ENCODE results near the gene TEX13D. TPM values are rescaled to one million over a fixed set of nuclear protein-coding genes. Genes with fewer than 3 reads are reported as not detected.

The TEX13D gene
- polyA plus RNA-seq, 1 experiment: not detected

- Histone ChIP-seq H3K4me3 (ENCODE audit: low read depth, low read length) (no peak overlapping the region), H3K27me3 (ENCODE audit: control insufficient read depth, insufficient read depth, low read length) (no peaks in the 10 kb centered on the region), H3K36me3 (ENCODE audit: control insufficient read depth, insufficient read depth, low read length) (no peaks in the 10 kb centered on the region)
- no peak for TF ChIP-seq CTCF (IDR thresholded peaks at IDR 0.05; ENCODE audit: insufficient read depth, low read depth, low read length)
- DNase-seq (ENCODE audit: low read depth): no peak
- ChIA-PET POLR2A (no interaction called here), CTCF (no interaction called here)
Measured at GRCh38 chrX:124362761-124363160, 30.3 kb downstream of the TEX13D start.

DNA sequence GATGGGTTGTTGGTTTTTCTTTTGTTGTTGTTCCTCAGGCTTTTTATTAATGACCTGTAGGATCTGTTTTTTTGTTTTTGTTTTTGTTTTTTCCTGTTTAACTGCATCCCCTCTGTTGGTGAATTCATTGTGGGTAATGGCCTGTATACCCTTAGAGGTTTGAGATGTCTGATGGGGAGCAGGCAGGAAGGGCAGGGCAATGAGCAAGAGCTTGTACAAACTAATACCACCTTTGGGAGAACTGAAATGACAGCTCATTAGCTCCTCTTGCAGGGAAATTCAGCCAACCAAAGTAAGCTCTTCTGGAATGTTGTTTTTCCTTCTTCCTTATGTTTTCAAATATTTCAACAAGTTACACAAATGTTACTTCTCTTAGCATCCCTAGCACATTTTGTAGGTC is 37.3 kb downstream of the TEX13D start:
- ChIA-PET CTCF (no interaction called here), POLR2A (no interaction called here)
- DNase-seq (ENCODE audit: low read depth): no peak
- Histone ChIP-seq H3K36me3 (ENCODE audit: control insufficient read depth, insufficient read depth, low read length) (no peaks in the 10 kb centered on the region), H3K27me3 (ENCODE audit: control insufficient read depth, insufficient read depth, low read length) (no peaks in the 10 kb centered on the region), H3K4me3 (ENCODE audit: low read depth, low read length) (no peak overlapping the region)
- TF ChIP-seq CTCF (IDR thresholded peaks at IDR 0.05; ENCODE audit: insufficient read depth, low read depth, low read length): no peak

DNA sequence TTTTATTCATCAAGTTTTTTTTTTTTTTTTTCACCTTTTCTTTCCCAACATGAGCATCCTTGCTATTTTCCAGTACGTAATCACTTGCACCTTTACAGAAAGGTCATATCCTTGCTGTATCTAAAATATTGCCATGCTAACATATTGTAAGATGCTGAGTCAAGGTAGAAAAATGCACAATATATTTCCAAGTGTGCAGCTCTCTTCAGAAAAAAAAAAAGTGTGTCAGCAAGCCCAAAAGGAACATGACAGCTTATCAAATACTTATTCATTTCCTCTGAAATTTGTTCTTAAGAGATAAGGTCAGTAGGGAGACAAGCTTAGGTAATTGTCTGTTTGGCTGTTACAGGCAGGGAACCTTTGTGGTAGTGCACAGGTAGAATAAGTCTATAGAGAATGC is 40.9 kb downstream of the TEX13D start:
- ChIA-PET CTCF (no interaction called here), POLR2A (no interaction called here)
- no peaks in the 10 kb centered on the region for H3K27me3 ChIP-seq (ENCODE audit: control insufficient read depth, insufficient read depth, low read length)
- no peaks in the 10 kb centered on the region for H3K36me3 ChIP-seq (ENCODE audit: control insufficient read depth, insufficient read depth, low read length)
- no peak for DNase-seq (ENCODE audit: low read depth)
- H3K4me3 ChIP-seq (ENCODE audit: low read depth, low read length): no peak overlapping the region
- no peak for TF ChIP-seq CTCF (IDR thresholded peaks at IDR 0.05; ENCODE audit: insufficient read depth, low read depth, low read length)

- no peaks in the 10 kb centered on the region for H3K27me3 ChIP-seq (ENCODE audit: control insufficient read depth, insufficient read depth, low read length)
- no peak for TF ChIP-seq CTCF (IDR thresholded peaks at IDR 0.05; ENCODE audit: insufficient read depth, low read depth, low read length)
- H3K36me3 ChIP-seq (ENCODE audit: control insufficient read depth, insufficient read depth, low read length): no peaks in the 10 kb centered on the region
- ChIA-PET POLR2A (no interaction called here), CTCF (no interaction called here)
- DNase-seq (ENCODE audit: low read depth): no peak
- no peak overlapping the region for H3K4me3 ChIP-seq (ENCODE audit: low read depth, low read length)
Measured at GRCh38 chrX:124378643-124379042, 46.2 kb downstream of the TEX13D start.

GRCh38 chrX:124383354-124383753 is 50.9 kb downstream of the TEX13D start:
- Histone ChIP-seq H3K4me3 (ENCODE audit: low read depth, low read length) (no peak overlapping the region), H3K36me3 (ENCODE audit: control insufficient read depth, insufficient read depth, low read length) (no peaks in the 10 kb centered on the region), H3K27me3 (ENCODE audit: control insufficient read depth, insufficient read depth, low read length) (no peaks in the 10 kb centered on the region)
- ChIA-PET CTCF (no interaction called here), POLR2A (no interaction called here)
- DNase-seq (ENCODE audit: low read depth): no peak
- TF ChIP-seq CTCF (IDR thresholded peaks at IDR 0.05; ENCODE audit: insufficient read depth, low read depth, low read length): no peak
